ENCODE measurements around the gene SLC16A10.
"Not testable (repeated sequence)": the region's sequence is repeated elsewhere in the genome, so short reads cannot be mapped to it uniquely, and the experiment has no call there.

DNA sequence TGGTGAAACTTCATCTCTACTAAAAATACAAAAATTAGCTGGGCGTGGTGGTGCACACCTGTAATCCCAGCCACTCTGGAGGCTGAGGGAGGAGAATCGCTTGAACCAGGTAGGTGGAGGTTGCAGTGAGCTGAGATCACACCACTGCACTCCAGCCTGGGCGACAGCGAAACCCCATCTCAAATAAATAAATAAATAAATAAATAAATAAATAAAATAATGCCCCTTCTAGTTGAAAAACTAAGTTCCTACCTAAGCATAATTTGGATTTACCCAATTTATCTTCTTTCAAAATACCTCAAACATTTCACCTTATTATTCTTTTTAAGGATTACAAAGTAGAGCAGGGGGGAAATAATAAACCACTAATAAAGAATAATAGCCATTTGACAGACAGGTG, 116.2 kb downstream of the SLC16A10 start:
- TF ChIP-seq, protein P1, sequence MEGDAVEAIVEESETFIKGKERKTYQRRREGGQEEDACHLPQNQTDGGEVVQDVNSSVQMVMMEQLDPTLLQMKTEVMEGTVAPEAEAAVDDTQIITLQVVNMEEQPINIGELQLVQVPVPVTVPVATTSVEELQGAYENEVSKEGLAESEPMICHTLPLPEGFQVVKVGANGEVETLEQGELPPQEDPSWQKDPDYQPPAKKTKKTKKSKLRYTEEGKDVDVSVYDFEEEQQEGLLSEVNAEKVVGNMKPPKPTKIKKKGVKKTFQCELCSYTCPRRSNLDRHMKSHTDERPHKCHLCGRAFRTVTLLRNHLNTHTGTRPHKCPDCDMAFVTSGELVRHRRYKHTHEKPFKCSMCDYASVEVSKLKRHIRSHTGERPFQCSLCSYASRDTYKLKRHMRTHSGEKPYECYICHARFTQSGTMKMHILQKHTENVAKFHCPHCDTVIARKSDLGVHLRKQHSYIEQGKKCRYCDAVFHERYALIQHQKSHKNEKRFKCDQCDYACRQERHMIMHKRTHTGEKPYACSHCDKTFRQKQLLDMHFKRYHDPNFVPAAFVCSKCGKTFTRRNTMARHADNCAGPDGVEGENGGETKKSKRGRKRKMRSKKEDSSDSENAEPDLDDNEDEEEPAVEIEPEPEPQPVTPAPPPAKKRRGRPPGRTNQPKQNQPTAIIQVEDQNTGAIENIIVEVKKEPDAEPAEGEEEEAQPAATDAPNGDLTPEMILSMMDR (IDR thresholded peaks at IDR 0.05), result not testable (repeated sequence)
- TF ChIP-seq POLR2A, POLR2AphosphoS5 (IDR thresholded peaks at IDR 0.05): not testable (repeated sequence)

Measured in sigmoid colon (tissue), 4 donors.